DMS79 (cell line): ENCODE measurements around the gene PRKACA.

Experiments used
- DNase-seq: peaks from one replicate; lab custom pipeline; 2025; lab: John Stamatoyannopoulos, UW

Gene PRKACA

GRCh38 chr19:14093117-14093823, 24.3 kb downstream of the PRKACA start:
- DNase-seq = no peak

GRCh38 chr19:14091813-14092462, 25.6 kb downstream of the PRKACA start:
- no peak for DNase-seq

- no peak for DNase-seq
Measured at GRCh38 chr19:14091081-14091812, 26.3 kb downstream of the PRKACA start.

GRCh38 chr19:14090509-14091080, 27.0 kb downstream of the PRKACA start, which contains the start of gene SAMD1:
SAMD1 (minus strand) TSS chr19:14090751.
- peak; percentile 29 for DNase-seq

- no peak for DNase-seq
Measured at GRCh38 chr19:14089662-14090508, 27.7 kb downstream of the PRKACA start.

GRCh38 chr19:14089412-14089661, 28.2 kb downstream of the PRKACA start:
- no peak for DNase-seq

GRCh38 chr19:14088634-14089411, 28.7 kb downstream of the PRKACA start:
- no peak for DNase-seq

GRCh38 chr19:14086098-14086497, 31.5 kb downstream of the PRKACA start:
- no peak for DNase-seq

GRCh38 chr19:14085309-14085995, 32.1 kb downstream of the PRKACA start, which contains the start of gene C19orf67:
C19orf67 (minus strand) TSS chr19:14085783; CDS start chr19:14085627, 156 bp downstream.
- DNase-seq = no peak

- DNase-seq = no peak
Measured at GRCh38 chr19:14082675-14082960, 34.9 kb downstream of the PRKACA start.

- no peak for DNase-seq
Measured at GRCh38 chr19:14081797-14082674, 35.5 kb downstream of the PRKACA start.

GRCh38 chr19:14080887-14081796, 36.4 kb downstream of the PRKACA start:
- DNase-seq = peak; percentile 99

GRCh38 chr19:14078411-14078810, 39.2 kb downstream of the PRKACA start:
- no peak for DNase-seq

- DNase-seq = no peak
Measured at GRCh38 chr19:14073925-14074838, 43.4 kb downstream of the PRKACA start.

- peak; percentile 7 for DNase-seq
Measured at GRCh38 chr19:14073261-14073924, 44.2 kb downstream of the PRKACA start.

- peak; percentile 50 for DNase-seq
Measured at GRCh38 chr19:14072535-14073260, 44.9 kb downstream of the PRKACA start, which contains the start of gene MISP3. MISP3 (plus strand) TSS chr19:14072786; CDS start chr19:14073310, 524 bp downstream.
